Measurements from ENCODE around the gene BET1.

Gene BET1

DNA sequence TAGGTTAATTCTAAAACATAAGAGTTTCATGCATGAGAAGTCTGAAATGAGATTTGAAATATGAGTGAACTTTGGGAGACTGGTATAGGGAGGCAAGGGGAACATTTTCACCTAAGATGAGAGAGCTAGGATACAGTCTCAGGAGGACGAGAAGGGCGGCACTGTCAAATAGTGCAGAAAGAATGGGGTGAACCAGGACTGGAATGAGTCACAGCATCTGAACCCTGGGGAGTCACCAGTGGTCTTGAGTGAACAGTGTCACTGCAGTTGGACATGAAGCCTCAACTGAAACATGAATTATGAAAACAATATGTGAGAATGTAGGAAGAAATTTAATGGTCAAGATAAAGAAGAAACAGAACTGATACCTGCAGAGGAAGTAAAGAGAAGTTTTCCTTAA, 48.9 kb downstream of the BET1 start:
- DNase-seq, result no peak

DNA sequence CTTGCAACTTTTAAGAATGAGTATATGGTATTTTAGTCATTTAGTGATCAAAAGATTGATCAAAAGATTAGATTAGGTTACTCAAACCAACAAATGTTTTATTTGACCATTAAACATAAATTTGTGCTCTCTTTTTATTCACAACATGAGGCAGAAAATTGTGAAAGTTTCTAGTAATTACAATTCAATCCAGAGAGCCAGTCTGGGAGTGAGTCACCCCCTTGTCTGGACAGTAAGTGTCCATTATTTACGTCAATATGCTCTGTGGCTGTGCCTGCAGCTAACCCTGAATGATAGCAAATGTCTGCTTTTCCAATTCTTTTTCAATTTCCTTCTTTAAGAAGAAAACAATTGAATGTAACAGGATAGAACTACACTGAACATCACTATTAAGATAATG, 54.7 kb downstream of the BET1 start:
- no peak for DNase-seq

DNA sequence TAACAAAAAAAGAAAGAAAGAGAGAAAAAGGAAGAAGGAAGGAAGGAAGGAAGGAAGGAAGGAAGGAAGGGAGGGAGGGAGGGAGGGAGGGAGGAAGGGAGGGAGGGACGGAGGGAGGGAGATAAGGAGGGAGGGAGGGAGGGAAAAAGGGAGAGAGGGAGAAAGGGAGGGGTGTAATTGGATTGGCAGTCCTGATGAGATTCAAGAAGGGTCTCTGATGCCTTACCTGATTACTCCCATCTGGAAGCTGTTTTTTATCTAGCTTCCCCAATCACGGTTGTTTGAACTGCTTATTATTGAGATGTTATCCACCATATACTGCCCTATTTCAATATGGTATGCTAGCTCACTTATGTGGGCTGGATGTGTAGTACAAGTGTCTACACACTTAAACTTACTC, 55.3 kb downstream of the BET1 start:
- peak in 1 of 2 experiments; percentile 0 for DNase-seq

DNA sequence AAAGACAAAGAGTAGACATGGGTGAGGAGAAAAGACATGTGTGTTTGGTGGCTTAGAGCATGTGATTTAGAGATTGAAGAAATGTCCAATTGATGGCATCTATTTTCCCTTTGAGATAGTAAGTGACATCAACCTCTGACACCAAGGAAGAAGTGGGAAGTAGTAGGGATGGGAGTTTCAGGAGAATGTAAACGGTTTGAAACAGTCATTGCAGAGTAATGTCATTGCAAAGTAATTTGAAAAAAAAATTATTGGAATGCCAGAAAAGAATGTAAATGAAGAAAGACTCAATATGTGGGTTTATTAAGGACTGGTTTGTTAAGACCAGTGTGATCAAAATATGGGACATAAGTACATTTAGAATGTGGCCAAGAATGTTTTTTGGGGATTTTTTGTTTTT, 56.0 kb downstream of the BET1 start:
- DNase-seq, result no peak

DNA sequence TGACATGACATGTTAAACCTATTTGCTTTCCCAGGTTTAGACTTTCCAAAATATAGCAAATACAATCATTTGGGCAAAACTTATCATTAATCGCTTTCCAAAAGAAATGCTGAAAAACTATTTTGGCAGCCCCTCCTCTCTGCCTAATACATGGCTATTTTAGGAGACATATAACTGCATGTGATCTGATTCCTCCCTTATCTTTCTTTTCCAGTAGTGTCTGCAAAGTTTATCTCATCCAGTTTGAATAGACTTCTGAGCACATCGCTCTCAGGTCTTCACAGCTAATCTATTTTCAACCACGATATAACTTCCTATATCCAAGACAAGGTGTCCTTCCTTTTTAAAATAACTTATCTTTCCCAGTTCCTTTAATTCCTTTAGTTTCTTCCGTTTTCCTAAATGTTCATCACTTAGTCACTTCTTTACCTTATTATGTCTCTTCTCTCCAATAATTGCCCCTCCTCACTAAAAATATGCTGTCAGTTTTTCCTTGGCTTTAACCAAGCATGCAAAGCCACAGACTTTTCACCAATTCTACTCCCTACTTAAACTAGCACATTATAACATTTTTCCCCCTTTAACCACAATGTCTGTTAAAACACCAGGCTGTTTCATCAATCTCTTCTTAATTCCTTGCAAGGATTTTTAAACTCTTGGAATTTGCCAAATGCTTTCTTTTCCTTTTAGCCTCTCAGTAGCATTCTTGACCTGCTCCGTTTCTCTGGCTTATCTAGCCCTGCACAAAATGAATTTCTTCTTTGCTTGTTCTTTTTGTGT, 58.2 kb downstream of the BET1 start:
- DNase-seq, result no peak

DNA sequence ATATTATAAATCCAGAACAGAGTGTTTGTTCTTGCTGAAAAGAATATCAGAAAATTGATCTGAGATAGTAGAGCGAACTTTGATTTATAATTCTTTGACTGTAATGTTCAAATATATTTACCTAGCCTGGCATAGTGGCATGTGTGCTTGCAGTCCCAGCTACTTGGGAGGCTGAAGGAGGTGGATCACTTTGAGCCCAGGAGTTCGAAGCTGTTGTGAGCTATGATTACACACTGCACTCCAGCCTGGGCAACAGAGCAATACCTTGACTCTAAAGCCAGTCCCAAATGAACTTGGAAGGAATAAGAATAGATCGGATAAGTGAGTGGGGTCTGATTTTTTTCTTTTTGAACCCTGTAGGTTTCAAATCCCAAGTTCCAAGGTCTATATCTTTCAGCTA, 59.1 kb downstream of the BET1 start:
- DNase-seq, result no peak

DNA sequence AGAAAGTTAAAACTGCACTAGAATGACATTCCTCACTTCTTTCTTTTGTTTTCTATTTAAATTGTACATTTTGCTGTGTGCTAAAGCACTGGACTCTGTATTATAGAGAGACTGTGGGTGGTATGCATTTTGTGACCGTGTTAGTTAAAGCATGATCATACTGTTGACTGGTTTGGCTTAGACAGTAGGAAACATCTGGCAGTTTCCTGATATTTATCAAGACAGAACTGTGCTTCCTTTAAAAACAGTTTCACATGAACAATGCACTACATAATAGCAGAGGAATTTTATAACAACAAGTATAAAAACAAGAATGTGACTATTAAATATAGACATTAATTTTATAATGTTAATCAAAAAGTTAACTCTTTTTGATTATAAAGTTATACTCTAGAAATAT, 59.5 kb downstream of the BET1 start:
- no peak for DNase-seq

DNA sequence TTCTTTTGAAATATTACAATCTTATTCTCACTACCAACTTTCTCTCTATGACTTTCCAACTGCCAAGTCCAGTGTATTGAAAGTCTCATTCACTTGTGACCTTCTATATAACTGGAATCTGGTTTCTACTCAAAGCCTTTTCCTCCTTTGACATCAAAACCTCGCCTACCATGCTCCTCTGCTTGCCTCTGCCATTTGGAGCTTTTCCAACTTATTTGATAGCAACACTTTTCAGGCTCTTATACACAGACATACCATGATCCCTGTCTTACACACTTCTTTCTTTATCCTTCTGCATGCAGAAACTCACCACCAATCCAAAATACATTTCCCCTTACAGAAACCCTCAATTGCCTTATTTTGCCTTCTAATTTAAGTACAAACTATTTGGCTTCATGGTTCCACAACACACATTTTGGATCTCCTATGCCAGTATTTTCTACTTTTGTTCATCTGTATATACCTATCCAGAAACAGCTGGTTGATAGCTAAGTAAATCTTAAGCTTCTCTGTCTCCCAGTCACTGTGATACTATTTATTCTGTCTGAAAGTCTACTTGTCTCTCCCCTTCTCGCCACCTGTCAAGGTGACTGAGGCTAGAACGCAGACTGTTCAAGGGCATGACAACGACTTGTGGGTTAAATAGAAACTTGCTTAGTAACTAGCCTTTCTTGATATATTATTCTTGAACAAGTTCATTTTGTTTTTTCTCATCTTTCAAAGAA, 60.2 kb downstream of the BET1 start:
- DNase-seq, result peak in 1 of 2 experiments; percentile 4
